Neural crest cell (in vitro differentiated cells): ENCODE results near the gene PSEN2. TPM values are rescaled to one million over a fixed set of nuclear protein-coding genes. Genes with fewer than 3 reads are reported as not detected.
"Not testable (repeated sequence)": the region's sequence is repeated elsewhere in the genome, so short reads cannot be mapped to it uniquely, and the experiment has no call there.

ENCODE experiments used
- DNase-seq: peaks from one replicate; pipeline ENCODE4 v3.0.0; 2021; ENCODE audit warnings: low read depth, mixed read lengths, low spot score
- H3K27ac Mint-ChIP-seq: one replicate; pipeline ENCODE4 v1.8.0; 2021; ENCODE audit warnings: mild to moderate bottlenecking, mixed read lengths; ENCODE audit not compliant: unreplicated experiment
- H3K27me3 Mint-ChIP-seq: 2 replicates; pipeline ENCODE4 v1.8.0; 2021; ENCODE audit warnings: low read depth, mild to moderate bottlenecking, mixed read lengths
- H3K36me3 Mint-ChIP-seq: 2 replicates; pipeline ENCODE4 v1.8.0; 2021; ENCODE audit warnings: low read depth, mild to moderate bottlenecking, mixed read lengths
- H3K4me1 Mint-ChIP-seq: 2 replicates; pipeline ENCODE4 v1.8.0; 2021; ENCODE audit warnings: mixed read lengths
- H3K4me3 Mint-ChIP-seq: one replicate; pipeline ENCODE4 v1.8.0; 2021; ENCODE audit warnings: mild to moderate bottlenecking, mixed read lengths
- H3K9me3 Mint-ChIP-seq: 2 replicates; pipeline ENCODE4 v1.8.0; 2021; ENCODE audit warnings: mixed read lengths
- total RNA-seq: library from RNA; stranded (reverse); gene quantifications from 2 replicates; pipeline ENCODE4 v1.2.1, GENCODE V29; 2021
- TF ChIP-seq, protein P1 (sequence below): fragments of 200-600 bp; sonication (generic); conservative IDR thresholded peaks from 2 replicates; pipeline ENCODE4 v1.5.0; 2021; ENCODE audit warnings: antibody characterized with exemption, mild to moderate bottlenecking

The PSEN2 gene
- total RNA-seq, 1 donor from 2014 or later, result 20.1 TPM

DNA sequence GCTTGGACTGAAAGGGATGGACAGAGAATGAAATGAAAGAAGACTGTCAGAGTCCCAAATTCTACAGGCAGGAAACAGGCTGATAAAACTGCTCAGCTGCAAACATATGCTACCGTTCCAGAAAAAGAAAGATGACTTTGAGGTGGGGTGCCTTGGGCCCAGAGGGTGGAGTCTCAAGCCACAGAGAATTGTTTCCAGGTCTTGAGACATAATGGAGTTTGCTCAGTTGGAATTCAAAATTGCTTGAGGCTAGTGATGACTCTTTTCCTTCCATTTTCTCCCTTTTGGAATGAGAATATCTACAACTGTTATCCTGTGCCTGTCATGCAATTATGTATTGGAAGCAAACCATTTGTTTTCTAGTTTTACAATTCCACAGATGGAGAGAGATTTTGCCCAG is 23.6 kb upstream of the PSEN2 start:
- DNase-seq, result no peak
- TF ChIP-seq, protein P1, sequence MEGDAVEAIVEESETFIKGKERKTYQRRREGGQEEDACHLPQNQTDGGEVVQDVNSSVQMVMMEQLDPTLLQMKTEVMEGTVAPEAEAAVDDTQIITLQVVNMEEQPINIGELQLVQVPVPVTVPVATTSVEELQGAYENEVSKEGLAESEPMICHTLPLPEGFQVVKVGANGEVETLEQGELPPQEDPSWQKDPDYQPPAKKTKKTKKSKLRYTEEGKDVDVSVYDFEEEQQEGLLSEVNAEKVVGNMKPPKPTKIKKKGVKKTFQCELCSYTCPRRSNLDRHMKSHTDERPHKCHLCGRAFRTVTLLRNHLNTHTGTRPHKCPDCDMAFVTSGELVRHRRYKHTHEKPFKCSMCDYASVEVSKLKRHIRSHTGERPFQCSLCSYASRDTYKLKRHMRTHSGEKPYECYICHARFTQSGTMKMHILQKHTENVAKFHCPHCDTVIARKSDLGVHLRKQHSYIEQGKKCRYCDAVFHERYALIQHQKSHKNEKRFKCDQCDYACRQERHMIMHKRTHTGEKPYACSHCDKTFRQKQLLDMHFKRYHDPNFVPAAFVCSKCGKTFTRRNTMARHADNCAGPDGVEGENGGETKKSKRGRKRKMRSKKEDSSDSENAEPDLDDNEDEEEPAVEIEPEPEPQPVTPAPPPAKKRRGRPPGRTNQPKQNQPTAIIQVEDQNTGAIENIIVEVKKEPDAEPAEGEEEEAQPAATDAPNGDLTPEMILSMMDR, result no peak
- Mint-ChIP-seq H3K36me3 (peaks cover 2% of the 10 kb centered on the region), H3K4me1 (no peaks in the 10 kb centered on the region), H3K27ac (no peak overlapping the region), H3K27me3 (no peaks in the 10 kb centered on the region), H3K4me3 (no peak overlapping the region), H3K9me3 (peaks cover 4% of the 10 kb centered on the region)

DNA sequence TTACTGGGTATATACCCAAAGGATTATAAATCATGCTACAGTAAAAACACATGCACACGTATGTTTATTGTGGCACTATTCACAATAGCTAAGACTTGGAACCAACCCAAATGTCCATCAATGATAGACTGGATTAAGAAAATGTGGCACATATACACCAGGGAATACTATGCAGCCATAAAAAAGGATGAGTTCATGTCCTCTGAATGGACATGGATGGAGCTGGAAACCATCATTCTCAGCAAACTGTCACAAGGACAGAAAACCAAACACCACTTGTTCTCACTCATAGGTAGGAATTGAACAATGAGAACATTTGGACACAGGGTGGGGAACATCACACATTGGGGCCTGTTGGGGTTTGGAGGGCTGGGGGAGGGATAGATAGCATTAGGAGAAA is 15.9 kb upstream of the PSEN2 start:
- not testable (repeated sequence) for H3K27me3 Mint-ChIP-seq, H3K36me3 Mint-ChIP-seq, H3K4me3 Mint-ChIP-seq, DNase-seq, H3K27ac Mint-ChIP-seq, H3K9me3 Mint-ChIP-seq, H3K4me1 Mint-ChIP-seq

DNA sequence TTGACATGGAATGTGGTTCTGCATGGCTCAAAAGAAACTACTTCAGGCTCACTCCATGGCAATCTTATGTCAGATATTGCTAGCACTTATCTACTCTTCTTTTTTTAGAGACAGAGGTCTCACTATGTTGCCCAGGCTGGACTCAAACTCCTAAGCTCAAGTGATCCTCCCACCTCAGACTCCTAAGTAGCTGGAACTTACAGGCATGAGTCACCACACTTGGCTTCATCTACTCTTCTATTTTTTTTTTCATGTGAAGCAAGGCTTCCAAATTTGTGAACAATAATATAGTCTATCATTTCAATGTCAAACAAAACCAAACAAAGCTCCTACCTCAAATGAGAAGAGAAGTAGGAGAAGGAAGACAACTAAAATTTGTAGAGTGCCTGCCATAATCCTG is 7.5 kb upstream of the PSEN2 start:
- no peaks in the 10 kb centered on the region for H3K4me1 Mint-ChIP-seq
- no peak overlapping the region for H3K4me3 Mint-ChIP-seq
- no peaks in the 10 kb centered on the region for H3K36me3 Mint-ChIP-seq
- H3K9me3 Mint-ChIP-seq, result no peaks in the 10 kb centered on the region
- H3K27me3 Mint-ChIP-seq, result no peaks in the 10 kb centered on the region
- TF ChIP-seq, protein P1, result no peak
- DNase-seq, result no peak
- no peak overlapping the region for H3K27ac Mint-ChIP-seq

DNA sequence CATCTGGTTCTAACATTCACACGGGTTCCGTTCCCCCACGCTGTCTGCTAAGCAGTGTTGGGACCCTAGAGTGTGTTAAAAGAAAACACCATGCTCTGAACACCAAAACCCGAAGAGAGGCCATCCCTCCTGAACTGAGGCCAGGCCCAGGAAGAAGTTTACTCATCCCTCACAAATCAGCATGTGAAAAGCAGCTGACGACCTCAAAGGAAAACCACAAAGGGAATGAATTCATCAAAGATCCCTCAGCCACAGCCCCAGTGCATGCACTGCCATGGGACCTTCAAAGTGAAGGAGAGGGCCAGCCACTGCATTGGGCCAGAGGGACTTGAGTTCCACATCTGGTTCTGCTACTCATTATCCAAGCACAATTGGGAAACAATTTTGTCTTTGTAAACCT is 7.0 kb upstream of the PSEN2 start:
- Mint-ChIP-seq H3K4me3 (no peak overlapping the region), H3K9me3 (no peaks in the 10 kb centered on the region), H3K27ac (no peak overlapping the region), H3K27me3 (peaks cover 1% of the 10 kb centered on the region), H3K36me3 (no peaks in the 10 kb centered on the region), H3K4me1 (no peaks in the 10 kb centered on the region)
- TF ChIP-seq, protein P1, result no peak
- DNase-seq, result no peak

DNA sequence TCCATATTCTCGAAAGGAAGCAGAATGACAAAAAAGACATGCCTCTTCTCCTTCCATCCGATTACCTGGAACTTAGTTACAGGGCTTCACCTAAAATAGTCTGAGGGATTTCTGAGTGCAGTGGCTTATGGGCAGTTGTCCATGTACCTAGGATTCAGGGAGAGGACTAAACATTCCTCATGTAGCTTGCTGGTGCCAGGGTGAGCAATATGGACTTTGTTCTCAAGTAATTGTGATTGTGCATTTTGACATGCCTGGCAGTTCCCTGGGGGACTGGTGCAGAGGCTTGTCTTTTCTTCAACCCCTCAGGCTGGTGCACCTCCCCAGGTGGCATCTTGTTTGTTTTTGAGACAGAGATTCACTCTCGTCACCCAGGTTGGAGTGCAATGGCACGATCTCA is 6.1 kb upstream of the PSEN2 start:
- no peaks in the 10 kb centered on the region for H3K4me1 Mint-ChIP-seq
- H3K27me3 Mint-ChIP-seq, result peaks cover 6% of the 10 kb centered on the region
- H3K9me3 Mint-ChIP-seq, result no peaks in the 10 kb centered on the region
- no peak for DNase-seq
- no peaks in the 10 kb centered on the region for H3K36me3 Mint-ChIP-seq
- H3K4me3 Mint-ChIP-seq, result no peak overlapping the region
- TF ChIP-seq, protein P1, result no peak
- H3K27ac Mint-ChIP-seq, result no peak overlapping the region

DNA sequence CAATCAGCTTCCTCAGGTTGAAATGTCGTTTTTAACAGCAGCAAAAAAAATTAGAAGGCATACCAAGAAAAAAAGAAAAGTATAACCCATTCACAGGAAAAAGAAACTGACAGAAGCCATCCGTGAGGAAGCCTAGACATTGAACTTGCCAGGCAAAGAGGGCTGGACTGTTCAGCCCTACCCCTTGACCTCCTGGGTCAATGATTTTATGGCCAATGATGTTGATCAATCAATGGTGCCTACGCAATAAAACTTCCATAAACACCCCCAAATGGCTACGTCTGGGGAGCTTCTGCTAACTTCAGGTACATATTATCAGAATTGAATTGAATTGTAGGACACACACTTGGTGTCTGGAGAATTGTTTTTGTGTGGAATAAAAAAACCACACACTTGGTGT is 4.8 kb upstream of the PSEN2 start:
- TF ChIP-seq, protein P1, result no peak
- Mint-ChIP-seq H3K27me3 (peaks cover 6% of the 10 kb centered on the region), H3K27ac (no peak overlapping the region), H3K4me1 (no peaks in the 10 kb centered on the region), H3K9me3 (no peaks in the 10 kb centered on the region), H3K36me3 (no peaks in the 10 kb centered on the region), H3K4me3 (no peak overlapping the region)
- DNase-seq, result no peak
